MM.1S (cell line): ENCODE data around the gene TRIM44.
"Not testable (repeated sequence)": the region's sequence is repeated elsewhere in the genome, so short reads cannot be mapped to it uniquely, and the experiment has no call there.

Experiments used
- DNase-seq: peaks from one replicate; pipeline ENCODE4 v3.0.0-alpha.2; 2015
- H2AFZ ChIP-seq: fragments of 300-600 bp; sonication (generic); 2 replicates; pipeline ENCODE4 v1.6.0; 2016; ENCODE audit warnings: antibody characterized with exemption, low read length
- H3F3A ChIP-seq: fragments of 300-600 bp; sonication (generic); 2 replicates; pipeline ENCODE4 v1.6.1; 2016; ENCODE audit warnings: mild to moderate bottlenecking, antibody characterized with exemption, low read length, moderate library complexity, mixed read lengths; ENCODE audit not compliant: insufficient read depth
- H3K27ac ChIP-seq: fragments of 300-600 bp; sonication (generic); 2 replicates; pipeline ENCODE4 v1.5.1; 2016; ENCODE audit warnings: mild to moderate bottlenecking, low read length
- H3K27me3 ChIP-seq: fragments of 300-600 bp; sonication (generic); replicated peaks from 2 replicates; pipeline ENCODE4 v1.6.0; 2016; ENCODE audit warnings: low read length; ENCODE audit not compliant: insufficient read depth
- H3K36me3 ChIP-seq: fragments of 300-600 bp; sonication (generic); replicated peaks from 2 replicates; pipeline ENCODE4 v1.6.1; 2016; ENCODE audit warnings: mild to moderate bottlenecking, low read length, mixed read lengths; ENCODE audit not compliant: insufficient read depth
- H3K4me1 ChIP-seq: fragments of 300-600 bp; sonication (generic); 2 replicates; pipeline ENCODE4 v1.6.1; 2016; ENCODE audit warnings: low read length, mixed read lengths
- H3K4me2 ChIP-seq: fragments of 300-600 bp; sonication (generic); 2 replicates; pipeline ENCODE4 v1.6.0; 2016; ENCODE audit warnings: low read depth, low read length
- H3K4me3 ChIP-seq: fragments of 300-600 bp; sonication (generic); 2 replicates; pipeline ENCODE4 v1.5.1; 2016; ENCODE audit warnings: low read length, mixed read lengths
- H3K79me2 ChIP-seq: fragments of 300-600 bp; sonication (generic); 2 replicates; pipeline ENCODE4 v1.6.1; 2016; ENCODE audit warnings: mixed run types, low read length, mixed read lengths
- H3K9ac ChIP-seq: fragments of 300-600 bp; sonication (generic); 2 replicates; pipeline ENCODE4 v1.6.1; 2016; ENCODE audit warnings: low read length, mixed read lengths
- H3K9me2 ChIP-seq: fragments of 300-600 bp; sonication (generic); replicated peaks from 2 replicates; pipeline ENCODE4 v1.6.1; 2016; ENCODE audit warnings: mild to moderate bottlenecking, low read length, mixed read lengths; ENCODE audit not compliant: insufficient read depth
- H3K9me3 ChIP-seq: fragments of 300-600 bp; sonication (generic); replicated peaks from 2 replicates; pipeline ENCODE4 v1.6.1; 2016; ENCODE audit warnings: mild to moderate bottlenecking, low read length, mixed read lengths; ENCODE audit not compliant: insufficient read depth
- H4K20me1 ChIP-seq: fragments of 300-600 bp; sonication (generic); 2 replicates; pipeline ENCODE4 v1.6.1; 2016; ENCODE audit warnings: mild to moderate bottlenecking, low read length, moderate library complexity, mixed read lengths; ENCODE audit not compliant: insufficient read depth
- CTCF ChIP-seq: fragments of 300-600 bp; sonication (generic); IDR thresholded peaks from 2 replicates; pipeline ENCODE4 v1.5.1; 2016; ENCODE audit warnings: antibody characterized with exemption, low read length, mixed read lengths
- EZH2 ChIP-seq: fragments of 300-600 bp; sonication (generic); optimal IDR thresholded peaks from 2 replicates; pipeline ENCODE3; 2017; ENCODE audit warnings: low read depth, mild to moderate bottlenecking, antibody characterized with exemption, low read length, mixed read lengths
- EZH2phosphoT487 ChIP-seq: fragments of 300-600 bp; sonication (generic); IDR thresholded peaks from 2 replicates; pipeline ENCODE4 v1.6.1; 2018; ENCODE audit warnings: antibody characterized with exemption, low read length

TRIM44 gene

GRCh38 chr11:35651263-35651662 lies 11.3 kb upstream of the TRIM44 start:
- H3K9me3 ChIP-seq = no peaks in the 10 kb centered on the region
- no peak overlapping the region for H3K4me2 ChIP-seq
- DNase-seq = no peak
- TF ChIP-seq CTCF (no peak), EZH2 (no peak), EZH2phosphoT487 (no peak)
- H3K27ac ChIP-seq = no peak overlapping the region
- no peak overlapping the region for H3K9ac ChIP-seq
- no peaks in the 10 kb centered on the region for H3K79me2 ChIP-seq
- H3K4me3 ChIP-seq = no peak overlapping the region
- H3K36me3 ChIP-seq = no peaks in the 10 kb centered on the region
- no peaks in the 10 kb centered on the region for H3K9me2 ChIP-seq
- H3K27me3 ChIP-seq = no peaks in the 10 kb centered on the region
- H3F3A ChIP-seq = peaks cover 6% of the 10 kb centered on the region; the same call in 1 of the 2 replicates
- no peak overlapping the region for H2AFZ ChIP-seq
- peaks cover 24% of the 10 kb centered on the region for H3K4me1 ChIP-seq
- no peaks in the 10 kb centered on the region for H4K20me1 ChIP-seq

- H3K9me3 ChIP-seq, H3K36me3 ChIP-seq, H3K79me2 ChIP-seq, H3F3A ChIP-seq, H2AFZ ChIP-seq, H4K20me1 ChIP-seq, H3K4me3 ChIP-seq, H3K4me2 ChIP-seq, H3K9ac ChIP-seq, H3K9me2 ChIP-seq, DNase-seq, H3K27ac ChIP-seq, H3K27me3 ChIP-seq: not testable (repeated sequence)
- peaks cover 28% of the 10 kb centered on the region for H3K4me1 ChIP-seq
These were observed 9.8 kb upstream of the TRIM44 start for GRCh38 chr11:35652786-35653185.

- Histone ChIP-seq H3K9me3 (no peaks in the 10 kb centered on the region), H3K27ac (no peak overlapping the region), H3K9me2 (no peaks in the 10 kb centered on the region), H2AFZ (no peak overlapping the region), H3K4me2 (no peak overlapping the region), H3F3A (peaks cover 6% of the 10 kb centered on the region; the same call in 1 of the 2 replicates), H3K36me3 (no peaks in the 10 kb centered on the region), H3K9ac (no peak overlapping the region), H3K4me1 (peaks cover 28% of the 10 kb centered on the region), H4K20me1 (no peaks in the 10 kb centered on the region), H3K27me3 (no peaks in the 10 kb centered on the region), H3K79me2 (no peaks in the 10 kb centered on the region), H3K4me3 (no peak overlapping the region)
- TF ChIP-seq EZH2phosphoT487 = no peak
- DNase-seq = no peak
These were observed 7.9 kb upstream of the TRIM44 start for GRCh38 chr11:35654711-35655110.

- H3K4me3 ChIP-seq = no peak overlapping the region
- H3K9ac ChIP-seq = no peak overlapping the region
- H2AFZ ChIP-seq = 0 out of 2 replicates have a peak overlapping the region, but pooled peaks have one; percentile 42
- TF ChIP-seq EZH2 (no peak), CTCF (no peak), EZH2phosphoT487 (no peak)
- H3K27ac ChIP-seq = no peak overlapping the region; the same call in 1 of the 2 replicates
- no peaks in the 10 kb centered on the region for H3K27me3 ChIP-seq
- peaks cover 6% of the 10 kb centered on the region; the same call in 1 of the 2 replicates for H3F3A ChIP-seq
- H3K9me2 ChIP-seq = no peaks in the 10 kb centered on the region
- no peaks in the 10 kb centered on the region for H3K79me2 ChIP-seq
- peak overlapping the region; percentile 42 for H3K4me2 ChIP-seq
- H4K20me1 ChIP-seq = no peaks in the 10 kb centered on the region
- DNase-seq = no peak
- no peaks in the 10 kb centered on the region for H3K36me3 ChIP-seq
- no peaks in the 10 kb centered on the region for H3K9me3 ChIP-seq
- peaks cover 28% of the 10 kb centered on the region for H3K4me1 ChIP-seq
These were observed 7.3 kb upstream of the TRIM44 start for GRCh38 chr11:35655254-35655653.
